KMS-11 (cell line): ENCODE data around the gene CALN1.
A peak's percentile ranks its signal among the peaks of the same experiment; 100 is the strongest.

ENCODE experiments used
- H2AFZ ChIP-seq: fragments of 200-600 bp; sonication (generic); 2 replicates; pipeline ENCODE4 v1.6.1; 2016; ENCODE audit warnings: antibody characterized with exemption, mixed run types, low read depth
- H3K27ac ChIP-seq: fragments of 200-600 bp; sonication (generic); 2 replicates; pipeline ENCODE4 v1.6.1; 2016; ENCODE audit warnings: mild to moderate bottlenecking, mixed run types
- H3K27me3 ChIP-seq: fragments of 200-600 bp; sonication (generic); 2 replicates; pipeline ENCODE4 v1.6.1; 2017; ENCODE audit warnings: mild to moderate bottlenecking, low read depth, mixed run types, moderate library complexity; ENCODE audit not compliant: insufficient read depth
- H3K36me3 ChIP-seq: fragments of 200-600 bp; sonication (generic); 2 replicates; pipeline ENCODE4 v1.6.1; 2017; ENCODE audit warnings: mild to moderate bottlenecking, mixed run types; ENCODE audit not compliant: insufficient read depth
- H3K4me1 ChIP-seq: fragments of 200-600 bp; sonication (generic); 2 replicates; pipeline ENCODE4 v1.6.1; 2016; ENCODE audit warnings: mild to moderate bottlenecking, low read depth, mixed run types; ENCODE audit not compliant: poor library complexity, severe bottlenecking
- H3K4me2 ChIP-seq: fragments of 200-600 bp; sonication (generic); 2 replicates; pipeline ENCODE4 v1.7.0; 2016; ENCODE audit warnings: mild to moderate bottlenecking, mixed run types
- H3K4me3 ChIP-seq: fragments of 200-600 bp; sonication (generic); IDR thresholded peaks from 2 replicates; pipeline ENCODE4 v1.6.1; 2017; ENCODE audit warnings: low read depth, low read length, mixed read lengths; ENCODE audit not compliant: insufficient read depth
- H3K79me2 ChIP-seq: fragments of 200-600 bp; sonication (generic); 2 replicates; pipeline ENCODE4 v1.6.1; 2016; ENCODE audit warnings: low read depth, mixed run types; ENCODE audit not compliant: insufficient read depth
- H3K9ac ChIP-seq: fragments of 200-600 bp; sonication (generic); 2 replicates; pipeline ENCODE4 v1.6.1; 2016; ENCODE audit warnings: mild to moderate bottlenecking, mixed run types
- H4K20me1 ChIP-seq: fragments of 200-600 bp; sonication (generic); 2 replicates; pipeline ENCODE4 v1.6.1; 2016; ENCODE audit warnings: mild to moderate bottlenecking, mixed run types; ENCODE audit not compliant: insufficient read depth
- CTCF ChIP-seq: fragments of 200-600 bp; sonication (generic); conservative IDR thresholded peaks from 2 replicates; pipeline ENCODE4 v1.6.1; 2017; ENCODE audit warnings: low read depth, mild to moderate bottlenecking, antibody characterized with exemption, low read length, moderate library complexity, mixed read lengths

Gene CALN1

GRCh38 chr7:71886046-71886445 lies 526.1 kb downstream of the CALN1 start:
- H4K20me1 ChIP-seq: no peaks in the 10 kb centered on the region
- H3K4me3 ChIP-seq: no peak overlapping the region
- no peaks in the 10 kb centered on the region for H3K79me2 ChIP-seq
- no peaks in the 10 kb centered on the region for H3K36me3 ChIP-seq
- no peak overlapping the region for H3K9ac ChIP-seq
- no peak overlapping the region for H2AFZ ChIP-seq
- no peak overlapping the region for H3K27ac ChIP-seq
- no peak overlapping the region for H3K4me2 ChIP-seq
- no peaks in the 10 kb centered on the region for H3K27me3 ChIP-seq
- no peaks in the 10 kb centered on the region for H3K4me1 ChIP-seq
- no peak for TF ChIP-seq CTCF

GRCh38 chr7:71885487-71885886 lies 526.7 kb downstream of the CALN1 start:
- no peak overlapping the region for H3K27ac ChIP-seq
- H3K4me2 ChIP-seq: no peak overlapping the region
- H3K9ac ChIP-seq: no peak overlapping the region
- no peak overlapping the region for H2AFZ ChIP-seq
- H4K20me1 ChIP-seq: no peaks in the 10 kb centered on the region
- TF ChIP-seq CTCF: no peak
- H3K4me3 ChIP-seq: no peak overlapping the region
- no peaks in the 10 kb centered on the region for H3K36me3 ChIP-seq
- no peaks in the 10 kb centered on the region for H3K79me2 ChIP-seq
- no peaks in the 10 kb centered on the region for H3K27me3 ChIP-seq
- H3K4me1 ChIP-seq: no peaks in the 10 kb centered on the region

GRCh38 chr7:71883415-71883814 lies 528.7 kb downstream of the CALN1 start:
- Histone ChIP-seq H2AFZ (no peak overlapping the region), H3K79me2 (no peaks in the 10 kb centered on the region), H3K27ac (no peak overlapping the region), H3K36me3 (no peaks in the 10 kb centered on the region), H3K4me3 (no peak overlapping the region), H3K27me3 (no peaks in the 10 kb centered on the region), H3K4me2 (no peak overlapping the region), H3K4me1 (no peaks in the 10 kb centered on the region), H3K9ac (no peak overlapping the region), H4K20me1 (no peaks in the 10 kb centered on the region)
- TF ChIP-seq CTCF: no peak

GRCh38 chr7:71871446-71871845 lies 540.7 kb downstream of the CALN1 start:
- Histone ChIP-seq H3K4me3 (no peak overlapping the region), H3K36me3 (no peaks in the 10 kb centered on the region), H3K27me3 (no peaks in the 10 kb centered on the region), H4K20me1 (no peaks in the 10 kb centered on the region), H2AFZ (peak overlapping the region; percentile 61), H3K4me1 (peaks cover 62% of the 10 kb centered on the region), H3K9ac (peak overlapping the region; percentile 54; the same call in 1 of the 2 replicates), H3K79me2 (no peaks in the 10 kb centered on the region), H3K4me2 (peak overlapping the region; percentile 55), H3K27ac (peak overlapping the region; percentile 94)
- peak; percentile 62 for TF ChIP-seq CTCF
